Neural progenitor cell (in vitro differentiated cells): Measurements from ENCODE around the gene RNF25. TPM values are rescaled to one million over a fixed set of nuclear protein-coding genes. Genes with fewer than 3 reads are reported as not detected.
"Not testable (repeated sequence)": the region's sequence is repeated elsewhere in the genome, so short reads cannot be mapped to it uniquely, and the experiment has no call there.

Source experiments
- DNase-seq: peaks from one replicate; pipeline ENCODE4 v3.0.0-alpha.2; 2016; ENCODE audit warnings: low spot score
- H2AFZ ChIP-seq: fragments of 200-600 bp; sonication (generic); replicated peaks from 2 replicates; pipeline ENCODE4 v1.6.1; 2016; ENCODE audit warnings: antibody characterized with exemption
- H3F3A ChIP-seq: fragments of 200-600 bp; sonication (generic); 2 replicates; pipeline ENCODE4 v1.6.1; 2016; ENCODE audit warnings: antibody characterized with exemption, low read depth
- H3K27ac ChIP-seq: fragments of 200-600 bp; sonication (generic); 2 replicates; pipeline ENCODE4 v1.5.1; 2016; ENCODE audit warnings: mild to moderate bottlenecking
- H3K27me3 ChIP-seq: fragments of 200-600 bp; sonication (generic); 2 replicates; pipeline ENCODE4 v1.6.1; 2016; ENCODE audit warnings: mild to moderate bottlenecking, moderate library complexity
- H3K36me3 ChIP-seq: fragments of 200-600 bp; sonication (generic); 2 replicates; pipeline ENCODE4 v1.5.1; 2016
- H3K4me1 ChIP-seq: fragments of 200-600 bp; sonication (generic); 2 replicates; pipeline ENCODE4 v1.6.1; 2016; ENCODE audit warnings: mixed run types
- H3K4me2 ChIP-seq: fragments of 200-600 bp; sonication (generic); 2 replicates; pipeline ENCODE4 v1.6.1; 2016
- H3K4me3 ChIP-seq: fragments of 200-600 bp; sonication (generic); 2 replicates; pipeline ENCODE4 v1.5.1; 2016
- H3K79me2 ChIP-seq: fragments of 200-600 bp; sonication (generic); 2 replicates; pipeline ENCODE4 v1.6.1; 2016; ENCODE audit warnings: low read depth
- H3K9ac ChIP-seq: fragments of 200-600 bp; sonication (generic); 2 replicates; pipeline ENCODE4 v1.6.1; 2016
- H3K9me3 ChIP-seq: fragments of 200-600 bp; sonication (generic); 2 replicates; pipeline ENCODE4 v1.5.1; 2016; ENCODE audit warnings: low read depth
- H4K20me1 ChIP-seq: fragments of 200-600 bp; sonication (generic); 2 replicates; pipeline ENCODE4 v1.6.1; 2016; ENCODE audit warnings: low read depth
- H3K27ac Mint-ChIP-seq: 3 replicates; pipeline ENCODE4 v1.8.0; 2021; ENCODE audit warnings: mixed read lengths
- H3K27me3 Mint-ChIP-seq: 2 replicates; pipeline ENCODE4 v1.8.0; 2022; ENCODE audit warnings: low read depth, mild to moderate bottlenecking, inconsistent platforms, moderate library complexity, mixed read lengths; ENCODE audit not compliant: insufficient read depth
- H3K36me3 Mint-ChIP-seq: 3 replicates; pipeline ENCODE4 v1.8.0; 2021; ENCODE audit warnings: mixed read lengths
- H3K4me1 Mint-ChIP-seq: 3 replicates; pipeline ENCODE4 v1.8.0; 2021; ENCODE audit warnings: mixed read lengths
- H3K4me3 Mint-ChIP-seq: 3 replicates; pipeline ENCODE4 v1.8.0; 2021; ENCODE audit warnings: mild to moderate bottlenecking, moderate library complexity, mixed read lengths
- H3K9me3 Mint-ChIP-seq: 3 replicates; pipeline ENCODE4 v1.8.0; 2020; ENCODE audit warnings: mixed read lengths
- CTCF ChIP-seq: fragments of 200-600 bp; sonication (generic); IDR thresholded peaks from 2 replicates; pipeline ENCODE4 v1.5.1; 2017; ENCODE audit warnings: antibody characterized with exemption, mild to moderate bottlenecking
- EZH2 ChIP-seq: fragments of 200-600 bp; sonication (generic); IDR thresholded peaks from 2 replicates; pipeline ENCODE4 v1.6.1; 2017; ENCODE audit warnings: antibody characterized with exemption, mild to moderate bottlenecking, moderate library complexity
- EZH2phosphoT487 ChIP-seq: fragments of 200-600 bp; sonication (generic); IDR thresholded peaks from 2 replicates; pipeline ENCODE4 v1.6.1; 2017; ENCODE audit warnings: antibody characterized with exemption
- total RNA-seq: library from RNA; depleted of rRNA; stranded (reverse); fragments of >200 nt; gene quantifications from 2 replicates; pipeline ENCODE4 v1.2.3, GENCODE V29; 2015; ENCODE audit warnings: low replicate concordance

RNF25 gene
- total RNA-seq, 1 donor from 2014 or later = 9.6 TPM

- H3K4me1 ChIP-seq, H3K4me3 Mint-ChIP-seq, H3K4me3 ChIP-seq, H2AFZ ChIP-seq, H3K27ac Mint-ChIP-seq, H3K9me3 Mint-ChIP-seq, H3K4me1 Mint-ChIP-seq, H3K79me2 ChIP-seq, H3K9me3 ChIP-seq, H3K36me3 ChIP-seq, H3K27ac ChIP-seq, H3K4me2 ChIP-seq, H3K27me3 Mint-ChIP-seq, H4K20me1 ChIP-seq, H3K9ac ChIP-seq, H3K27me3 ChIP-seq: not testable (repeated sequence)
- H3F3A ChIP-seq = peaks cover 11% of the 10 kb centered on the region
- peaks cover 18% of the 10 kb centered on the region for H3K36me3 Mint-ChIP-seq
- TF ChIP-seq CTCF (peak; percentile 81), EZH2 (peak; percentile 30)
- peak; percentile 84 for DNase-seq
Measured at GRCh38 chr2:218687400-218688060, 15.7 kb upstream of the RNF25 start.

GRCh38 chr2:218680061-218680460 is 8.3 kb upstream of the RNF25 start:
- DNase-seq = no peak
- H3K36me3 ChIP-seq = no peaks in the 10 kb centered on the region
- H3K79me2 ChIP-seq = no peaks in the 10 kb centered on the region
- no peaks in the 10 kb centered on the region for H3K27me3 ChIP-seq
- H3K4me1 Mint-ChIP-seq = no peaks in the 10 kb centered on the region
- TF ChIP-seq CTCF = no peak
- TF ChIP-seq EZH2phosphoT487 = no peak
- no peak for TF ChIP-seq EZH2
- no peak overlapping the region for H3K4me3 Mint-ChIP-seq
- H3K27ac Mint-ChIP-seq = no peak overlapping the region
- peaks cover 20% of the 10 kb centered on the region for H3K36me3 Mint-ChIP-seq
- H3F3A ChIP-seq = peaks cover 4% of the 10 kb centered on the region
- no peaks in the 10 kb centered on the region for H4K20me1 ChIP-seq
- no peaks in the 10 kb centered on the region for H3K9me3 ChIP-seq
- H3K4me3 ChIP-seq = no peak overlapping the region
- H3K27ac ChIP-seq = no peak overlapping the region
- H3K4me1 ChIP-seq = no peaks in the 10 kb centered on the region
- peaks cover 3% of the 10 kb centered on the region for H3K27me3 Mint-ChIP-seq
- H3K9ac ChIP-seq = no peak overlapping the region
- H3K4me2 ChIP-seq = no peak overlapping the region
- no peaks in the 10 kb centered on the region for H3K9me3 Mint-ChIP-seq
- no peak overlapping the region for H2AFZ ChIP-seq

GRCh38 chr2:218679119-218679518 is 7.3 kb upstream of the RNF25 start:
- no peak overlapping the region for H3K27ac ChIP-seq

More at GRCh38 chr2:218679119-218679518, 7.3 kb upstream of the RNF25 start:
- Histone ChIP-seq H3K4me1 (no peaks in the 10 kb centered on the region), H3K9ac (no peak overlapping the region), H3K79me2 (no peaks in the 10 kb centered on the region), H3K4me3 (no peak overlapping the region), H2AFZ (no peak overlapping the region), H3F3A (no peaks in the 10 kb centered on the region), H3K36me3 (no peaks in the 10 kb centered on the region), H3K4me2 (no peak overlapping the region), H3K27me3 (no peaks in the 10 kb centered on the region), H3K9me3 (no peaks in the 10 kb centered on the region), H4K20me1 (no peaks in the 10 kb centered on the region)
- DNase-seq = no peak
- Mint-ChIP-seq H3K27me3 (peaks cover 3% of the 10 kb centered on the region), H3K4me3 (no peak overlapping the region), H3K36me3 (peaks cover 18% of the 10 kb centered on the region), H3K9me3 (no peaks in the 10 kb centered on the region), H3K27ac (no peak overlapping the region), H3K4me1 (no peaks in the 10 kb centered on the region)
- TF ChIP-seq EZH2 (no peak), EZH2phosphoT487 (no peak), CTCF (no peak)
